Measurements from ENCODE around the gene HELZ.
"Not testable (repeated sequence)": the region's sequence is repeated elsewhere in the genome, so short reads cannot be mapped to it uniquely, and the experiment has no call there.

Gene HELZ

GRCh38 chr17:67139784-67140665 is 105.0 kb downstream of the HELZ start:
- no peak for DNase-seq (ENCODE audit: low spot score)

DNA sequence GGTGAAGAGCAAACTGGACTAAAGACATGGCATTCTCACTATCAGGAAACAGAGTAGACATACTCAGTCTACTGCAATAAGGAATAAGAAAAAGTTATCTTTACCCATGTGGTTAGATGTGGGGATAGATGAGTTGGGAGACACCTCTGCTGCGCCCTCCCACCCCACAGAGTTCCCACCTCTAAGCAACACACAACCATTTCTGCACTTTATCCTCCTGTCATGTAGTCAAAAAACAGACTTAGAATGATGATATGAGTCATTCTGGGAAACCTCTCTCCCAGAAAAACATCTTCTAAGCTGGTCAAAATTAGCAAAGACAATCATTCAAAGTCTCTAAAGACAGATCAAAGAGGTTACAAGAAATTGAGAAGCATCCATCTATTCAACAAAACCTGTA is 105.7 kb downstream of the HELZ start:
- no peak for DNase-seq (ENCODE audit: low spot score)

DNA sequence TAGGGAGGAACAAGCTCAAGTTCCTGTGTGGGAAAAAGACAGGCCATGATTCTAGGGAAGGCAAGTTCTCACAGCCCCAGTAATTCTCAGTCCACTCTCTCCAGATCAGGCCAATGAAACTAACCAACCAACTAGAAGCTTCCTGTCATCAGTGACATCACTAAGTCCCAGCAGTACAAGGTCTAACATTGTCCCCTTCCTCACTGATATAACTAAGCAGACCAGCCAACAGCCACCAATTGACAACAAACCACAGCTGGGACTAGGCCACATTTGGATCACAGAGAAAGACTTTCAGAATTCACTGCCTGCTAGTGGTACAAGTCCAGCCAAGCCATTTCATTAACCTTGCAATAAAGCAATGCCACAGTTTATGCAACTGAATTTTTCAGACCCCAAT is 106.6 kb downstream of the HELZ start:
- no peak for DNase-seq (ENCODE audit: low spot score)

- DNase-seq (ENCODE audit: low spot score), result no peak
Observed at GRCh38 chr17:67137860-67138259, 107.1 kb downstream of the HELZ start.

DNA sequence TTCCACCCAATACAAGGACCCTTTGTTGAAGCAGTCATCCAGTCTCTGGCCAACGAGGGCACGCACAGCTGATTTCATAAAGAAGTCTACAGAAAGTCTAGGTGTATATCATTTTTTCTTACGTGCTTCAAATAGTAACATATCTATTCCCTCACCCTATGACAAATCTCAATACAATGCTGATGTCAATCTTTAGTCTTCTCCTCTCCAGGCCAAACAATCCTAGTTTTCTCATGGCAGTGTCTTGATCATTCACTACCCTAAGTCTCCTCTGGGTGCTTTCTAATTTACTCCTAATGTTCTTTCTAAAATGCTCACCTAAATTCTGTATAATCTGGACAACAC is 108.0 kb downstream of the HELZ start:
- DNase-seq (ENCODE audit: low spot score), result no peak

- no peak for DNase-seq (ENCODE audit: low spot score)
Observed at GRCh38 chr17:67136191-67137025, 108.6 kb downstream of the HELZ start.

DNA sequence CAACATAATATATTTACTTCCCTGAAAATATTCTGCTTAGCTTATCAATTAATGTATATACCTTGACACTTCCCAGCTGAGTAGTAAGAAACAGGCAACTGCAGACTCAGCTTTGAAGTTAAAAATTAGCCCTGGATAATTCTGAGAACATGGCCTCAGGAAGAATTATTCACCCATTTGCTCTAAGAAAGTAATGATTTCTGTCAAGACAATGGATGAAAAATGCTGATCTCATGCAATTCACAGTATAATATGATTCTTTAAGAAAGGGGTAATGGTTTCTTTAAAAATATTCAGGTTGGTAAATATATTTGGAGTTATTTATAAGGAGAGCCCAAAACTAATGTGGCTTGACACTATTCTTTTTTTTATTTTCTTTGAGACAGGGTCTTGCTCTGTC is 111.8 kb downstream of the HELZ start:
- no peak for DNase-seq (ENCODE audit: low spot score)

DNA sequence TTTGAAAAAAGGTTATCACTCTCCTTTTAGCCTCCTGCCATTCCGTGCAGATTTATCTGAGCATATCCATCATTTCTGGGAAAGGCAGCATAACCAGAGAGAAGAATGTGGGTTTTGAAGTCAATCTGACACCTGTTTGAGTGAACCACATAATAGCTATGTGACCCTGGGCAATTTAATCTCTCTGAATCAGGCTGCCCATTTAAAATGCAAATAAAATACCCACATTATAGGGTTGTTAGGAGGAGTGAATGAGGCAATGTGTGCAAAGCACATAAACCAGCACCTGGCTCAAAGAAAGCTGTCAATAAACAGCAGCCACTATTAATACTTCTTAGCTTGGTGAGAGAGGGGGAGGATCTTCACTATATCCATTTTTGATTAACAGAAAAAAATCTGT is 112.6 kb downstream of the HELZ start:
- DNase-seq (ENCODE audit: low spot score), result no peak

GRCh38 chr17:67130768-67131167 is 114.2 kb downstream of the HELZ start:
- no peak for DNase-seq (ENCODE audit: low spot score)

DNA sequence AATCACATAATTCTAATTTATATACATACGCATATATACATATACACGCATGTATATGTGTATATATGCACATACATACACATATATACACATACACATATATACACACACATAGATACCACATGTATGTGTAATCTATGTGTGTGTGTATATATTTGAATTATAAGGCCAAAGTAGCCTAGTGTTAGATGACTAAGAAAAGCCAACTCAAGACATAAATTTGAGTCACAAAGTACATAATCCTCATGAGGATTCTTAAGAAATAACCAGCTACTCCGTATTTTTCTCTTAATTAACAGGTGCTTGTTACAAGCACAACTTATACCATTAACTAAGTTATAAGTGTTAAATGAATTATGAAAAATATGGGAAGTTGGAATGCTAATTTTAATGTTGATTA is 115.7 kb downstream of the HELZ start:
- DNase-seq (ENCODE audit: low spot score), result no peak

DNA sequence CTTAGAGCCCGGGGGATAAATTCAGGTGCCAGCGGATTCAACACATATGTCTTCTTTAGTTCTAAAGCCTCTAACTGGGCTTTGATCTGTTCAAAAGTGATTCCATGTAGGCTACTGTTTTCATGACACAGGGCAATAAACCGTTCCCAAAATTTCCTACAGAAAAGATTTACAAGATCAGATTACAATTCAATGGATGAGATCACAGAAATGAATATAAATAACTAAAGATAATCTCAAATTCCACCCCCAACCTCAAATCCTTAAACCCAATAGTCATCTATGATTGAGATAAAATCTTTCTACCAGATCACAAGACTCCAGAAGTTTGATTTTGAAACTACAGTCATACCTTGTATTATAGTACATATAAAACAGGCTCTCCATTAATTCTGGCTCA is 116.3 kb downstream of the HELZ start:
- DNase-seq (ENCODE audit: low spot score), result no peak

DNA sequence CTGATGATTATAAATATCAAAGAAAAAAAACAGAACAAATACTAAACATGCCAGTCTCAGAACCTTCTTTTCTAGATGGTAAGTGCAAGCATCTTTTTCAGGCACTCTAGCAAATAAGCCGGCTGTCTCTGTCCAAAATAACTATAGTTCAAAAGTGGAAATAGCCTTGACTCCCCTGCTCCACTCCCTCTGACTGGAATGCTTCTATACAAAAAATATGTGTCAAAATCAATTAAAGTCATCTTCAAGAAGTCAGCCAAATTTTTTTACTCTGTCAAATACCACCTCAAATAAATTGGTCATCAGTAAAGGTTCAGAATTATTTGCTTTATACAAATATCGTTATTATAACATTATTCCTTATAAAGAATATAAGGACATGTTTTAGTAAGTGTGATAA is 117.1 kb downstream of the HELZ start:
- no peak for DNase-seq (ENCODE audit: low spot score)

DNA sequence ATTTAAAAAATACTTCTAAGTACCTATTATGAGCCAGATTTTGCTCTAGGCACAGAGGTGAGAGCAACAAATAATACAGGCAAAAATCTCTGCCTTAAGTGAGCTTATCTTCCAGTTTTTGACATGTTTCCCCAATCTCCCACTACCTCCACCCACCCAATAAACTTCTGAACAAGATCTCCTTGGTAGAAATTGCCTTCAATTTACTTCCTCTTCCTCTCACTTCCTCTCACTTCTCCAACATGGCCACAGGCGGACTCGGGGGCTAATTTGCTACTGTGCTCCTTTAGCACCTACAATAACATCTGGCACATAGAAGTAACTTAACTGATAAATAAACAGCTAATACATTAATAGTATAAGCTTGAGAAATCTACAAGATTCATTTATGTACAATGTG is 118.0 kb downstream of the HELZ start:
- no peak for DNase-seq (ENCODE audit: low spot score)

- DNase-seq (ENCODE audit: low spot score), result not testable (repeated sequence)
Observed at GRCh38 chr17:67126543-67126942, 118.5 kb downstream of the HELZ start.

GRCh38 chr17:67125924-67126323 is 119.1 kb downstream of the HELZ start:
- no peak for DNase-seq (ENCODE audit: low spot score)

- DNase-seq (ENCODE audit: low spot score), result no peak
Observed at GRCh38 chr17:67125417-67125816, 119.6 kb downstream of the HELZ start.

DNA sequence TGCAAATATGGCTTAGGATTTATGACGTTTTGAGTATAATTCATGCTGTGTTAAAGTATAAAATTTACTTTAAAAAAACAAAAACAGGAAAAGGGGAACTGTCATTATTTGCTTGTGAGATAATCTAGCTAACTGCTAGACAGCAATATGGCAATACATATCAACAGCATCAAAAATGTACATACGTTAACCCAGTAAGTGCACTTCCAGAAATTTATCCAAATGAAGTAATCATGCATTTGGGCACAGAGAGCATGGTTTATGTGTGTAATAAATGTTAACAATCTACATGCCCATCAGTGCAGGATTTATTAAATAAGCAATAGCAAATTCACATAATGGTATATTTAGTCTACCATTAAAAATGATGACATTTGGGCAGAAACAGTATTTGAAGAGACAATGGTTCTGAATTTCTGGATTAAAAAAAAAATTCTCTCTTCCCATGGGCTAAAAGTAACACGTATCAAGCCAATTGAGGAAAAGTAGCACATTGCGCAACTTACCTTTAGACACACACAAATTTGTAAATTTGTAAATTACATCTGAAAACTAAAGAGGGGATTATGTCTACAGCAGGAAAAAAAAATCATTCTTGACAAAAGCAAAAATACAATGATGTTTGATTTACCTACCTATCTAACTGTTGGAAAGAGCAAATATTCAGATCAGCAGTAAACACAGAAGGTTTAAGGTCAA is 120.4 kb downstream of the HELZ start:
- DNase-seq (ENCODE audit: low spot score), result no peak

GRCh38 chr17:67123699-67124098 is 121.3 kb downstream of the HELZ start:
- DNase-seq (ENCODE audit: low spot score), result no peak

- DNase-seq (ENCODE audit: low spot score), result no peak
Observed at GRCh38 chr17:67121316-67121891, 123.6 kb downstream of the HELZ start.

DNA sequence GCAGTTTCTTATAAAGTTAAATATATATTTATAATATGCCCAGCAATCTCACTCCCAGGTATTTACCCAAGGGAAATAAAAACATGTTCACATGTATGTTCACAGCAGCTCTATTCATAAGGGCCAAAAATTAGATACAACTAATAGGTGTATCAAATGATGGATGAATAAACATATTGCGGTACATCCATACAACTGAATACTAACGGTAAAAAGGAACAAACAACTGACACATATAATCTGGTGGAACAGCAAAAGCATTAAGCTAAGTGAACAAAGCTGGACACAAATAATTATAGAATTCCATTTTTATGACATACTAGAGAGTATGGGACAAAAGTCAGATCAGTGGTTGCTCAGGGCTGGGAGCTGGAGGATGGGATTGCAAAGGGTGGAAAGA is 125.9 kb downstream of the HELZ start:
- DNase-seq (ENCODE audit: low spot score), result no peak

GRCh38 chr17:67116045-67116575 is 128.9 kb downstream of the HELZ start:
- DNase-seq (ENCODE audit: low spot score), result no peak

DNA sequence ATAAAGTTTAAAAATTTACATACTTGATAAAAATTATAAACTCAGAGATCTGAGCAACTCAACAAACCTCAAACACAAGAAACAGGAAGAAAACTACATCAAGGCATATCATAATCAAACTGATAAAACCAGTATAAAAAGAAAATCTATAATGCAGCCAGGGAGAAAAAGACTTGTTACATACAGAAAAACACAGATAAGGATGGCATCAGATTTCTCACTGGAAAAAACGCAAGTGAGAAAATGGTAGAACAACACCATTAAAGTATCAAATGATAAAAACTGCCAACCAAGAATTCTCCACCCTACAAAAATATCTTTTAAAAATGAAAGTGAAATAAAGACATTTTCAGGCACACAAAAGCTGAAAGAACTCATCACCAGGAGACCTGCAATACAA is 129.6 kb downstream of the HELZ start:
- no peak for DNase-seq (ENCODE audit: low spot score)
